K562 (cell line): ENCODE data around the gene TTC9B. TPM values are rescaled to one million over a fixed set of nuclear protein-coding genes. Genes with fewer than 3 reads are reported as not detected.

ENCODE experiments used
- ATAC-seq: fragments of 200-7000 bp; cut with Tn5 transposase; 3 replicates; pipeline ENCODE4 v1.9.1; 2020; ENCODE audit warnings: moderate library complexity
- BruUV-seq: library from RNA; stranded (reverse); fragments of 400-500 nt; replicated peaks from 2 replicates; lab custom pipeline; 2021; lab: Mats Ljungman, UMichigan
- CTCF ChIA-PET: fragments of 300-600 bp; formaldehyde crosslinking; extraction: SDS; loops from one replicate; lab custom pipeline; 2021; ENCODE audit warnings: low intra/inter-chr PET ratio; lab: Yijun Ruan, JAX
- POLR2A ChIA-PET: fragments of 300-600, 350-650 bp; sonication (Branson Sonifier 250); formaldehyde crosslinking; extraction: SDS; loops from one replicate; lab custom pipeline; 2021; ENCODE audit warnings: antibody characterized with exemption, inconsistent platforms; lab: Yijun Ruan, JAX
- DNase-seq, 4 experiments: peaks; one replicate each; pipeline versions ENCODE4 v3.0.0 to v3.0.0-alpha.2; 2011 to 2018; ENCODE audit warnings: low spot score in 3 of 4, mixed read lengths in 3 of 4; ENCODE audit errors: extremely low read depth in 1 of 4
- FAIRE-seq: peaks from 2 replicates; lab custom pipeline; 2011; peaks lifted over from hg19 to GRCh38; lab: Jason Lieb, UNC
- H2AFZ ChIP-seq: 2 replicates; pipeline ENCODE4 v1.6.0; 2011; ENCODE audit warnings: low read depth, low read length, control low read depth, inconsistent platforms
- H3K27ac ChIP-seq: fragments of 200-600 bp; 3 replicates; pipeline ENCODE4 v1.8.0; 2011; ENCODE audit warnings: low read depth, mild to moderate bottlenecking, control low read depth, inconsistent platforms, low read length, moderate library complexity, mixed read lengths; ENCODE audit errors: extremely low read depth
- H3K27me3 ChIP-seq, 2 experiments: fragments of 300-600 bp in 1 of 2; 2 replicates in 1 of 2; 3 replicates in 1 of 2; pipeline versions ENCODE4 v1.6.0 to v1.8.0; 2011; ENCODE audit warnings: inconsistent platforms in 2 of 2, low read length in 2 of 2, mild to moderate bottlenecking in 1 of 2, mixed read lengths in 1 of 2, moderate library complexity in 1 of 2; ENCODE audit not compliant: control insufficient read depth in 2 of 2, insufficient read depth in 2 of 2
- H3K36me3 ChIP-seq: fragments of 300-600 bp; 3 replicates; pipeline ENCODE4 v1.8.0; 2011; ENCODE audit warnings: mild to moderate bottlenecking, low read length, inconsistent platforms; ENCODE audit not compliant: control insufficient read depth, insufficient read depth
- H3K4me1 ChIP-seq, 2 experiments: fragments of 200-600 bp in 1 of 2; replicated peaks in 1 of 2; 2 replicates in 1 of 2; 3 replicates in 1 of 2; pipeline versions ENCODE4 v1.5.1 to v1.8.0; 2011; ENCODE audit warnings: inconsistent platforms in 2 of 2, low read length in 2 of 2, mild to moderate bottlenecking in 1 of 2, mixed read lengths in 1 of 2, moderate library complexity in 1 of 2; ENCODE audit not compliant: control insufficient read depth in 2 of 2, insufficient read depth in 2 of 2
- H3K4me2 ChIP-seq: 2 replicates; pipeline ENCODE4 v1.6.1; 2011; ENCODE audit warnings: low read length, control low read depth, inconsistent platforms, mixed read lengths; ENCODE audit not compliant: insufficient read depth
- H3K4me3 ChIP-seq: fragments of 200-600 bp; sonication (generic), shearing (Covaris generic); 2 replicates; pipeline ENCODE4 v1.5.1; 2016; ENCODE audit warnings: control low read depth, inconsistent platforms
- H3K79me2 ChIP-seq: fragments of 200-600 bp; 3 replicates; pipeline ENCODE4 v1.8.0; 2011; ENCODE audit warnings: low read length, inconsistent platforms; ENCODE audit not compliant: control insufficient read depth, insufficient read depth
- H3K9ac ChIP-seq, 2 experiments: 2 replicates each; pipeline versions ENCODE4 v1.6.0 to v1.6.1; 2011; ENCODE audit warnings: low read depth in 2 of 2, low read length in 2 of 2, control low read depth in 1 of 2, inconsistent platforms in 1 of 2, mild to moderate bottlenecking in 1 of 2, mixed read lengths in 1 of 2; ENCODE audit not compliant: insufficient read depth in 1 of 2
- H3K9me1 ChIP-seq: one replicate; pipeline ENCODE4 v1.6.0; 2011; ENCODE audit warnings: inconsistent platforms, mild to moderate bottlenecking, low read length, moderate library complexity; ENCODE audit not compliant: control insufficient read depth, insufficient read depth
- H3K9me3 ChIP-seq: replicated peaks from 2 replicates; pipeline ENCODE4 v1.5.1; 2011; ENCODE audit warnings: low read depth, low read length, inconsistent platforms; ENCODE audit not compliant: control insufficient read depth, insufficient read depth
- H4K20me1 ChIP-seq: replicated peaks from 2 replicates; pipeline ENCODE4 v1.6.1; 2011; ENCODE audit warnings: low read length, inconsistent platforms, mixed read lengths; ENCODE audit not compliant: control insufficient read depth, insufficient read depth
- ADNP ChIP-seq: fragments of 200-800 bp; sonication (Bioruptor generic); IDR thresholded peaks from 2 replicates; pipeline ENCODE4 v1.6.1; 2016; ENCODE audit warnings: missing genetic modification characterization, missing compliant biosample characterization
- BACH1 ChIP-seq: fragments of 200-800 bp; sonication (Bioruptor generic); IDR thresholded peaks from 2 replicates; pipeline ENCODE4 v1.6.1; 2016; ENCODE audit warnings: missing genetic modification characterization, missing compliant biosample characterization
- NBN ChIP-seq: fragments of 450-650 bp; IDR thresholded peaks from 2 replicates; pipeline ENCODE4 v1.6.1; 2016; ENCODE audit warnings: low read depth, mild to moderate bottlenecking
- POLR2AphosphoS2 ChIP-seq: IDR thresholded peaks from 2 replicates; pipeline ENCODE4 v1.6.1; 2012; ENCODE audit warnings: low read length, improper control_type of control experiment
- RB1 ChIP-seq: fragments of 450-650 bp; IDR thresholded peaks from 2 replicates; pipeline ENCODE4 v1.6.1; 2017; ENCODE audit warnings: low read depth, mild to moderate bottlenecking
- SMC3 ChIP-seq: conservative IDR thresholded peaks from 2 replicates; pipeline ENCODE4 v1.6.1; 2011; ENCODE audit warnings: low read depth, low read length, improper control_type of control experiment; ENCODE audit not compliant: insufficient read depth
- STAT5A ChIP-seq: IDR thresholded peaks from 2 replicates; pipeline ENCODE4 v1.6.1; 2012; ENCODE audit warnings: low read length, inconsistent platforms, borderline replicate concordance
- TBP ChIP-seq: optimal IDR thresholded peaks from 2 replicates; pipeline ENCODE3; 2011; ENCODE audit warnings: low read depth, low read length, improper control_type of control experiment
- TEAD1 ChIP-seq, 2 experiments: fragments of 450-650 bp in 1 of 2; sonication (generic) in 1 of 2; formaldehyde crosslinking; IDR thresholded peaks; 2 replicates each; pipeline versions ENCODE4 v1.4.0 to v1.8.0; 2020 to 2022; ENCODE audit warnings: mild to moderate bottlenecking in 2 of 2, missing genetic modification reagents in 1 of 2
- WGBS: fragments of 100-300 bp; shearing (Covaris generic); methylation state at CpG from one replicate; pipeline ENCODE4 v1.1.6; 2016; ENCODE audit warnings: low coverage, mixed read lengths; ENCODE audit not compliant: insufficient coverage; ENCODE audit errors: missing lambda C conversion rate; 5-methylcytosine and 5-hydroxymethylcytosine counted together
- in situ Hi-C: fragments of 300-500 bp; cut with MboI; formaldehyde crosslinking; loops from 4 replicates; pipeline ENCODE4 v1.15.0; 2018; ENCODE audit warnings: inconsistent platforms, mixed read lengths
- intact Hi-C: fragments of 100-400 bp; cut with micrococcal nuclease; formaldehyde crosslinking; loops from 2 replicates; pipeline ENCODE4 v1.14.2; 2022
- polyA plus RNA-seq, 8 experiments: library from polyadenylated mRNA; depleted of rRNA in 4 of 8; stranded (reverse) in 5 of 8; unstranded in 3 of 8; fragments of >200 nt; fragmentation: Nextera tagmentation in 2 of 8; fragmentation: Illumina TruSeq in 1 of 8; extraction: Ambion mirVana in 2 of 8; extraction: Trizol in 1 of 8; gene quantifications; 2 replicates each; pipeline versions ENCODE4 v1.2.1 to v1.2.3, GENCODE V29; 2011 to 2014; ENCODE audit warnings: inconsistent platforms in 1 of 8, missing spikeins in 1 of 8
- total RNA-seq, 7 experiments: library from RNA; depleted of rRNA in 6 of 7; stranded (reverse); fragments of >200 nt in 6 of 7; fragmentation: Illumina TruSeq in 2 of 7; extraction: Trizol in 2 of 7; gene quantifications; 2 replicates each; pipeline versions ENCODE4 v1.2.1 to v1.2.3, GENCODE V29; 2011 to 2021; ENCODE audit warnings: low replicate concordance in 1 of 7
- TF ChIP-seq, protein P1 (sequence below): sonication (generic); formaldehyde crosslinking; IDR thresholded peaks from 2 replicates; pipeline ENCODE4 v1.8.1; 2023; ENCODE audit warnings: mild to moderate bottlenecking, missing genetic modification reagents, moderate library complexity
- TF ChIP-seq, protein P2 (sequence below): fragments of 150-350 bp; IDR thresholded peaks from 2 replicates; pipeline ENCODE4 v1.6.1; 2014; ENCODE audit warnings: low read depth, mild to moderate bottlenecking, low read length, borderline replicate concordance

The TTC9B gene
- total and polyA plus RNA-seq, 9 of the 15 experiments (the other 6 are each of a cell fraction or from before 2014, with no cell fraction given) = 0.06 to 0.14 TPM; not detected in 7

DNA sequence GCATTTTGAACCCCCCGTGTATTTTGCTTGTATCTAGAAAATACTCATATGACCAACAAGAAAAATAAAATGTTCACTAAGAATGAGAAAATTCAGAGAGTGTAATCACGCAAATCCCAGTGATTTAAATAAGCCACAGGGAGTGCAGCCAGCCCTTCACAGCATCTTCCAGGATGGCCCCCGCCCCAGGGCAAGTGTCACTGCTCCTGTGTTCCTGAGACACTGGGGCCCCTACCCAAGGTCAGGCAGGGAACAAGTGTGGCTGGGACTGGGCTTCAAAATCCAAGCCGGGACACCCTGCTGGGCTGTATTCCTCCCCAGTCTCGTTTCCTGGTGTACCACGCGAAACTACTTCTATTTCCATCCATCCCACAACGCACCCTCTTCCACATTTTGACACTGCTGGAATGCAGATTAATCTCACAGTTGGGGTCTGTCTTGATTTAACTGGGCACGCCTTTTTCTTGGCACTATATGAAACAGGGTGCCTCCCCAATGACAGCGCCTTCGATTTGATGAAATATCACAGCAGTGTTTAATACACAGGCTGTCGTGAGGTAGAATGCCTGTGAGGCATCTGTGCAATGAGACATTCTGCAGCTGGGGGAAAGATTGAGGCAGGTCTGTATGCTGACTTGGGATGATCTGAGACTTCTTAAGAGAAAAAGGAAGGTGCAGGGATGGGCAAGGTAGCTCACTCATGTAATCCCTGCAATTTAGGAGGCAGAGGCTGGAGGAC lies 26.6 kb upstream of the TTC9B start:
- H3K4me3 ChIP-seq = no peak overlapping the region
- H3K9me3 ChIP-seq = no peaks in the 10 kb centered on the region
- no peak overlapping the region for H2AFZ ChIP-seq
- peaks cover 4% of the 10 kb centered on the region; the same call in 1 of the 2 replicates for H4K20me1 ChIP-seq
- ChIA-PET POLR2A (no interaction called here), CTCF (no interaction called here)
- H3K9me1 ChIP-seq = peaks cover 4% of the 10 kb centered on the region
- peak overlapping the region in 1 of 2 experiments; percentile 55; a peak in 1 of 4 replicates for H3K9ac ChIP-seq
- DNase-seq (no peak), ATAC-seq (no peak), FAIRE-seq (no peak)
- H3K79me2 ChIP-seq = peaks cover 29% of the 10 kb centered on the region
- in situ Hi-C loops (no loop called here), intact Hi-C loops (no loop called here)
- TF ChIP-seq NBN (no peak), RB1 (no peak), TBP (no peak), TEAD1 (CRISPR knock-in tag; IDR thresholded peaks at IDR 0.05) (no peak), ADNP (tag) (no peak), BACH1 (tag) (no peak), SMC3 (no peak), STAT5A (no peak), POLR2AphosphoS2 (no peak)
- TF ChIP-seq, protein P1, sequence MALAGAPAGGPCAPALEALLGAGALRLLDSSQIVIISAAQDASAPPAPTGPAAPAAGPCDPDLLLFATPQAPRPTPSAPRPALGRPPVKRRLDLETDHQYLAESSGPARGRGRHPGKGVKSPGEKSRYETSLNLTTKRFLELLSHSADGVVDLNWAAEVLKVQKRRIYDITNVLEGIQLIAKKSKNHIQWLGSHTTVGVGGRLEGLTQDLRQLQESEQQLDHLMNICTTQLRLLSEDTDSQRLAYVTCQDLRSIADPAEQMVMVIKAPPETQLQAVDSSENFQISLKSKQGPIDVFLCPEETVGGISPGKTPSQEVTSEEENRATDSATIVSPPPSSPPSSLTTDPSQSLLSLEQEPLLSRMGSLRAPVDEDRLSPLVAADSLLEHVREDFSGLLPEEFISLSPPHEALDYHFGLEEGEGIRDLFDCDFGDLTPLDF (CRISPR knock-in tag) = no peak
- TF ChIP-seq, protein P2, sequence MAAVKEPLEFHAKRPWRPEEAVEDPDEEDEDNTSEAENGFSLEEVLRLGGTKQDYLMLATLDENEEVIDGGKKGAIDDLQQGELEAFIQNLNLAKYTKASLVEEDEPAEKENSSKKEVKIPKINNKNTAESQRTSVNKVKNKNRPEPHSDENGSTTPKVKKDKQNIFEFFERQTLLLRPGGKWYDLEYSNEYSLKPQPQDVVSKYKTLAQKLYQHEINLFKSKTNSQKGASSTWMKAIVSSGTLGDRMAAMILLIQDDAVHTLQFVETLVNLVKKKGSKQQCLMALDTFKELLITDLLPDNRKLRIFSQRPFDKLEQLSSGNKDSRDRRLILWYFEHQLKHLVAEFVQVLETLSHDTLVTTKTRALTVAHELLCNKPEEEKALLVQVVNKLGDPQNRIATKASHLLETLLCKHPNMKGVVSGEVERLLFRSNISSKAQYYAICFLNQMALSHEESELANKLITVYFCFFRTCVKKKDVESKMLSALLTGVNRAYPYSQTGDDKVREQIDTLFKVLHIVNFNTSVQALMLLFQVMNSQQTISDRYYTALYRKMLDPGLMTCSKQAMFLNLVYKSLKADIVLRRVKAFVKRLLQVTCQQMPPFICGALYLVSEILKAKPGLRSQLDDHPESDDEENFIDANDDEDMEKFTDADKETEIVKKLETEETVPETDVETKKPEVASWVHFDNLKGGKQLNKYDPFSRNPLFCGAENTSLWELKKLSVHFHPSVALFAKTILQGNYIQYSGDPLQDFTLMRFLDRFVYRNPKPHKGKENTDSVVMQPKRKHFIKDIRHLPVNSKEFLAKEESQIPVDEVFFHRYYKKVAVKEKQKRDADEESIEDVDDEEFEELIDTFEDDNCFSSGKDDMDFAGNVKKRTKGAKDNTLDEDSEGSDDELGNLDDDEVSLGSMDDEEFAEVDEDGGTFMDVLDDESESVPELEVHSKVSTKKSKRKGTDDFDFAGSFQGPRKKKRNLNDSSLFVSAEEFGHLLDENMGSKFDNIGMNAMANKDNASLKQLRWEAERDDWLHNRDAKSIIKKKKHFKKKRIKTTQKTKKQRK = no peak
- WGBS = 86% methylated on average over 12 of the region's 12 CpGs
- H3K4me2 ChIP-seq = no peak overlapping the region
- peaks cover 70% of the 10 kb centered on the region; the same call in 2 of the 3 replicates for H3K36me3 ChIP-seq
- H3K27ac ChIP-seq = no peak overlapping the region
- no peaks in the 10 kb centered on the region for H3K27me3 ChIP-seq
- H3K4me1 ChIP-seq = peaks cover 0 to 15% of the 10 kb centered on the region in 2 experiments; a peak in 2 of 5 replicates
- no TSS peak for BruUV-seq
